ENCODE measurements around the gene RIMKLA.
A peak's percentile ranks its signal among the peaks of the same experiment; 100 is the strongest.

RIMKLA gene

DNA sequence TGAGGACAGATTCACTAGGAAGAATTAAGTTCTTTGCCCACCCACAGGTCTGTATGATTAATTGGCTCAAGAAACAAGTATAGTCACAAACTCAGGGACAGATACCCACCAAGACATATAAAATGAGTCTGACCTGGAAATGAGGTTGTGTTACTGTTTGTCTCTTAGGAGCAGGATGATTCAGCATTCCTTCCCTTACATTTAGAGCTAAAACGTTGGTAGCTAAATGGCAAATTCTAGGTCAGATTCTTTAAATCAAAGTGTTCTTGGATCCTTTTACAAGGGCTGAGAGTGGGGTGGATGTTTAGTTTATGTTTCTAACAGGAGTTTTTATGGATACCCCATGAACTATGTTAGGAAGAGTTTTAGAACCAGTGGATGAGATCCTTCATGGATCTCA is 4.7 kb downstream of the RIMKLA start:
- H3K9me3 ChIP-seq (ENCODE audit: control insufficient read depth, insufficient read depth, low read length), result no peaks in the 10 kb centered on the region
- H3K36me3 ChIP-seq (ENCODE audit: control insufficient read depth, insufficient read depth, low read length), result no peaks in the 10 kb centered on the region
- no peak overlapping the region for H3K9ac ChIP-seq (ENCODE audit: low read depth, low read length)
- peaks cover 6% of the 10 kb centered on the region for H3K4me1 ChIP-seq (ENCODE audit: control insufficient read depth, insufficient read depth, low read length)
- H3K27me3 ChIP-seq (ENCODE audit: control insufficient read depth, insufficient read depth, low read length), result peaks cover 17% of the 10 kb centered on the region
- H3K4me3 ChIP-seq (ENCODE audit: low read depth, low read length), result no peak overlapping the region

DNA sequence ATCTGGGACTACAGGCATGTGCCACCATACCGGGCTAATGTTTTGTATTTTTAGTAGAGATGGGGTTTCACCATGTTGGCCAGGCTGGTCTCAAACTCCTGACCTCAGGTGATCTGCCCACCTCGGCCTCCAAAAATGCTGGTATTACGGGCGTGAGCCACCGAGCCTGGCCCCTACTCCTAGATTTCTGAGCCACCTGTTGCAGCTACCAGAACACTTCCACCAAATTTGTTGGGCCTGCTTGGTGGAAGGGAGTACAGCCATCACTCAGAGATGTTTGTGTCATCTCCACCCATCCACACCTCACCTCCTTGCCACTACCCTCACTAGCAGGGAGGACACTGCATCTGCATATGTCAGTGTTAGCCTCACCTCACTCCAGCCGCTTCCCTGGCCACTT is 5.5 kb downstream of the RIMKLA start:
- Histone ChIP-seq H3K4me1 (ENCODE audit: control insufficient read depth, insufficient read depth, low read length) (peaks cover 6% of the 10 kb centered on the region), H3K9me3 (ENCODE audit: control insufficient read depth, insufficient read depth, low read length) (no peaks in the 10 kb centered on the region), H3K27me3 (ENCODE audit: control insufficient read depth, insufficient read depth, low read length) (peaks cover 17% of the 10 kb centered on the region), H3K4me3 (ENCODE audit: low read depth, low read length) (no peak overlapping the region), H3K9ac (ENCODE audit: low read depth, low read length) (no peak overlapping the region), H3K36me3 (ENCODE audit: control insufficient read depth, insufficient read depth, low read length) (no peaks in the 10 kb centered on the region)

DNA sequence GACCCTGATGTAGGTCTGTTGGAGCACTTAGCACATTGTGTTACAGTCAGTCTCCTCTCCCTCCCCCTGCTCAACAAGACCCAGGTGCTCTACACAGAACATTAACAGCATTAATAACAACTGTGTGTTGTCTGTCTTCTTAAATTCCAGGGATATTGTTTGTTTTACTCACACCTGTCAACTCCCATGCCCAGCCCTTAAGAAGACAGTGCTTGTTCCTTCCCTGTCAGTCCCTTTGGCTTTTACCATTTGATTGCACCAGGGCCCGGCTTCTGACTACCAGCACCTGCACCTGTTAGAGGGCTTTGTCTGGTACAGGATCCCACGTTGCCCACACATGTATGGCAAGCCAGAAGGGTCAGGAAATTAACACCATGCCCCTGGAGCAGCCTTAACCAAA is 11.7 kb downstream of the RIMKLA start:
- no peaks in the 10 kb centered on the region for H3K36me3 ChIP-seq (ENCODE audit: control insufficient read depth, insufficient read depth, low read length)
- H3K4me1 ChIP-seq (ENCODE audit: control insufficient read depth, insufficient read depth, low read length), result no peaks in the 10 kb centered on the region
- no peak overlapping the region for H3K9ac ChIP-seq (ENCODE audit: low read depth, low read length)
- H3K9me3 ChIP-seq (ENCODE audit: control insufficient read depth, insufficient read depth, low read length), result no peaks in the 10 kb centered on the region
- no peak overlapping the region for H3K4me3 ChIP-seq (ENCODE audit: low read depth, low read length)
- no peaks in the 10 kb centered on the region for H3K27me3 ChIP-seq (ENCODE audit: control insufficient read depth, insufficient read depth, low read length)

DNA sequence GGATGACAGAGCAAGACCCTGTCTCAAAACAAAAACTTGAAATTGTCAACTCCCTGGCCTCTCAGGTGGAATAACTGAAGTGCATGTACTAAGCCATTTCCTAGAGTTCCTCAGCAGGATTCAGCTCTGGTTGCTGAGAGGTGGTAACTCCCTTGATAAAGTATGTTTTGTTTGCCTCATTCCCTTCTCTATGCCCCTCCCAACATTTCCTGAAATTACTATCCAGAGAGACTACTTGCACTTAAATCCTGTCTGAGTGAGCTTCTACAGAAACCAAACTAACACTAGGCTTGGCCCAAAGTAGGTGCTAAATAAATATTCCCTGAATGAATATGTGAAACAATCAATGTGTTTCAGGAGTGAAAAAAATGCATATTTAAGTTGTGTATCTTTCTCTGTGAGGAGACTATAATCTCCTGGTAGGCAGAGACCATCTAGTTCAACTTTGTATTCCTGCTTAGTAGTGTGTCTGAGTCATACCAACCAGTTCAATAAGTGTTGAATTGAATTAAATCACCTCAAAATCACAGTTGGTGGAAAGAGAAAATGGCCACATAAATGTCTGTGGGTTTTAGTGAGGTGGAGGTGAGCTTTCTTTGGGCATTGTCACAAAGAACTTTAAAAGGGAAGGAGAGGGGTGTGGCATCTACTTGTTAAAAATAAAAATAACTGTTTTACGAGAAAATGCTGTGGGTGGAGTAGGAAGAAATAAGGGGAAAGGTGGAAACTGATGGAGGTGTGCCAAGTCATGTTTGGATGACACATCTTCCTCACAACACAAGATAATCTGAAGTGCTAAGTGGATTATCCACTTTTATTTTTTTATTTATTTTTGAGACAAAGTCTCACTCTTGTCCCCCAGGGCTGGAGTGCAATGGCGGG is 12.6 kb downstream of the RIMKLA start:
- no peaks in the 10 kb centered on the region for H3K36me3 ChIP-seq (ENCODE audit: control insufficient read depth, insufficient read depth, low read length)
- no peaks in the 10 kb centered on the region for H3K4me1 ChIP-seq (ENCODE audit: control insufficient read depth, insufficient read depth, low read length)
- H3K27me3 ChIP-seq (ENCODE audit: control insufficient read depth, insufficient read depth, low read length), result no peaks in the 10 kb centered on the region
- H3K9ac ChIP-seq (ENCODE audit: low read depth, low read length), result no peak overlapping the region
- H3K9me3 ChIP-seq (ENCODE audit: control insufficient read depth, insufficient read depth, low read length), result no peaks in the 10 kb centered on the region
- H3K4me3 ChIP-seq (ENCODE audit: low read depth, low read length), result no peak overlapping the region

DNA sequence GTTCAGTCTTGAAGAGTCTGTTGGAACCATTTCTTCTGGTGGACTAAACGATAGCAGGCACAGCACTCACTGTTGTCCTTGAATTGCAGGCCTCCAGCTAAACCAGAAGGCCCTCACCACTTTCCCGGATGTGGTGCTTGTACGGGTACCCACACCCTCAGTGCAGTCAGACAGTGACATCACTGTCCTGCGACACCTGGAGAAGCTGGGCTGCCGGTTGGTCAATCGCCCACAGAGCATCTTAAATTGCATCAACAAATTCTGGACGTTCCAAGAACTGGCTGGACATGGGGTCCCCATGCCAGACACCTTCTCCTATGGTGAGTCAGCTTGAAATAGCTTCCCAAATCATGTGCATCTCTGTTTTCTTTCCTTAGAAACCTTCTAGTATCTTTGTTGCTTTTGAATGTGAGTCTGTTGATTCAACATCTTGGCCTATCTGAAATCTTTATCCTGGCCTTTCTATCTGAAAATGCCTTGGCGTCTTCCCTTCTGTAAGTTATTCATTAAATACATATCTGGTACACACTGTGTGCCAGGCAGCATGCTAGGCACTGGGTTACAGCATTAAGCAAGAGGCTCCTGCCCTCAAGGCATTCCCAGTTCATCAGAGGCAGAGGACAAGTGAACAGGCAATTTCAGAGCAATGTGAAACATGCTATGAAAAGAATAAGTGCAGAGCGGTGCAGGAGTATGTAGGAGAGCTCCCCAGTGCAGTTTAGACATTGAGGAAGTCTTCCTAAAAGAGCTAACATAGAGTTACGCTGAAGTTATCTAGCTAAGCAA is 18.9 kb downstream of the RIMKLA start:
- H3K4me3 ChIP-seq (ENCODE audit: low read depth, low read length), result no peak overlapping the region
- H3K9me3 ChIP-seq (ENCODE audit: control insufficient read depth, insufficient read depth, low read length), result no peaks in the 10 kb centered on the region
- H3K9ac ChIP-seq (ENCODE audit: low read depth, low read length), result no peak overlapping the region
- no peaks in the 10 kb centered on the region for H3K27me3 ChIP-seq (ENCODE audit: control insufficient read depth, insufficient read depth, low read length)
- no peaks in the 10 kb centered on the region for H3K4me1 ChIP-seq (ENCODE audit: control insufficient read depth, insufficient read depth, low read length)
- H3K36me3 ChIP-seq (ENCODE audit: control insufficient read depth, insufficient read depth, low read length), result no peaks in the 10 kb centered on the region

DNA sequence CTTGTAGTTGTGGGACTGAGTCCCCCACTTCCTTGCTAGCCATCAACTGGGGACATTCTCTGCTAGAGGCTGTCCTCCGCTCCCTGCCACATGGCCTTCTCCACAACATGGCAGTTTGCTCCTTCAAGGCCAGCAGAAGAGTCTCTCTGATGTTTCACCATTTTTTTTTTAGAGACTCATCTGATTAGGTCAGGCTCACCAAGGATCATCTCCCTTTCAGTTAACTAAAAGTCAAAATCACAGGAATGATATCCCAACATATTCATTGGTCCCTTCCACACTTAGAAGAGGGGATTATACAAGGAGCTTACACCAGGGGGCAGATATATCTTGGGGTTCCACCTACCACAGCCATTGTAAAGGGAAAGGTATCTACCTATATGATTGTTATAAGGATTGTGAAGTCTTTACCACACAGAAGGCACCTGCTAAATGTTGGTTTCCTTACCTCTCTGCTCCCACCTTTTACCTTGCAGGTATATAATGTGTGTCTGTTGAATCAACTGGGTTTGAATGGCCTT is 23.3 kb downstream of the RIMKLA start:
- no peaks in the 10 kb centered on the region for H3K9me3 ChIP-seq (ENCODE audit: control insufficient read depth, insufficient read depth, low read length)
- H3K36me3 ChIP-seq (ENCODE audit: control insufficient read depth, insufficient read depth, low read length), result no peaks in the 10 kb centered on the region
- H3K9ac ChIP-seq (ENCODE audit: low read depth, low read length), result no peak overlapping the region
- H3K4me1 ChIP-seq (ENCODE audit: control insufficient read depth, insufficient read depth, low read length), result no peaks in the 10 kb centered on the region
- no peaks in the 10 kb centered on the region for H3K27me3 ChIP-seq (ENCODE audit: control insufficient read depth, insufficient read depth, low read length)
- H3K4me3 ChIP-seq (ENCODE audit: low read depth, low read length), result no peak overlapping the region

DNA sequence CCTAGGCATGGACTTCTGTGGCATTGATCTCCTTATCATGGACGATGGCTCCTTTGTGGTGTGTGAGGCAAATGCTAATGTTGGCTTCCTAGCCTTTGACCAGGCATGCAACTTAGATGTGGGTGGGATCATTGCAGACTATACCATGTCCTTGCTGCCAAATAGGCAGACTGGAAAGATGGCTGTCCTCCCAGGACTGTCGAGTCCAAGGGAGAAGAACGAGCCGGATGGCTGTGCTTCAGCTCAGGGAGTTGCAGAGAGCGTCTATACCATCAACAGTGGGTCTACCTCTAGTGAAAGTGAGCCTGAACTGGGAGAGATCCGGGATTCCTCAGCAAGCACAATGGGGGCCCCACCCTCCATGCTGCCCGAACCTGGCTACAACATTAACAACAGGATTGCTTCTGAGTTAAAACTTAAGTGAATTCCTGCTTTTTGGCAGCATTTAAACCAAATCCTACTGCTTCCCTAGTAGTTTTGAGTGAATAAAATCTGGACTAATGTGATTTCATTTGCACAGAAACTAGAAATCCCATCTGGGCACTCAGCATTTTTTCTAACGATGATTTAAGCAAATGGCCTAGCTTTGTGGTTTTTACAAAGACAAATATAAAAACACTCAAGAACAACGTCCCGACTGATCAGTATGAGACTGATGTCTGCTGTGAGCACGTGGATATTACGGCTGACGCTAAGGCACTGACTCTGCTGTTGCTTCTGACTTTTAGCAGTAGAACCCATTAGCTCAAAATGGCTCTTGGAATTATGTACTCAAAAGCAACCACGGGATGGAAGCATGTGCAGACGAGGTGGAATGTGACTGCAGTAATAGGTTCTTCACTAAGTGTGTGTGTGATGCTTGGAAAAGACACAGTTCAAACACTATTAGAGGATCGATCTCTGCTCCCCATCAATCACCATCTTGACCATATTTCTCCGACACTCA is 34.2 kb downstream of the RIMKLA start:
- Histone ChIP-seq H3K4me3 (ENCODE audit: low read depth, low read length) (no peak overlapping the region), H3K27me3 (ENCODE audit: control insufficient read depth, insufficient read depth, low read length) (no peaks in the 10 kb centered on the region), H3K36me3 (ENCODE audit: control insufficient read depth, insufficient read depth, low read length) (no peaks in the 10 kb centered on the region), H3K9me3 (ENCODE audit: control insufficient read depth, insufficient read depth, low read length) (no peaks in the 10 kb centered on the region), H3K9ac (ENCODE audit: low read depth, low read length) (no peak overlapping the region), H3K4me1 (ENCODE audit: control insufficient read depth, insufficient read depth, low read length) (peaks cover 11% of the 10 kb centered on the region)

DNA sequence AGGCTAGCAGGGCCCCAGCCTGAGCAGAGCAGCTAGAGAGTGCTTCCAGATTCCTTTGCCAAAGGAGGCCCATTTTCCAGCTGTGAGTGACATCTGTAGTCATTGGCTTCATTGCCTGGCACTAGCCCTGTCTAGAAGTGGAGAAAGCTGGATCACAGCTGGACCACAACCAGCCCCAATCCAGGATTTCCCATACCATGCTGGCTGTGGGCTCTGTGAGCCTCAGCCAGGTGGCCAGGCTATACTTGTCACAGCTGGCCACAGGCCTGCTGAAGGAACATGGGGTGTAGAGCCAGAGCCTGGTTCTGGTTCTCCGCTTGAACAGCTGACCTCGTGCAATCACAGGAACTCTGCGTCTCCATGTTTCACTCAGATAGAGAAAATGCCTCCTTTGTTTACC is 36.6 kb downstream of the RIMKLA start:
- H3K9me3 ChIP-seq (ENCODE audit: control insufficient read depth, insufficient read depth, low read length), result no peaks in the 10 kb centered on the region
- peaks cover 11% of the 10 kb centered on the region for H3K4me1 ChIP-seq (ENCODE audit: control insufficient read depth, insufficient read depth, low read length)
- H3K36me3 ChIP-seq (ENCODE audit: control insufficient read depth, insufficient read depth, low read length), result no peaks in the 10 kb centered on the region
- H3K4me3 ChIP-seq (ENCODE audit: low read depth, low read length), result no peak overlapping the region
- H3K9ac ChIP-seq (ENCODE audit: low read depth, low read length), result no peak overlapping the region
- no peaks in the 10 kb centered on the region for H3K27me3 ChIP-seq (ENCODE audit: control insufficient read depth, insufficient read depth, low read length)

DNA sequence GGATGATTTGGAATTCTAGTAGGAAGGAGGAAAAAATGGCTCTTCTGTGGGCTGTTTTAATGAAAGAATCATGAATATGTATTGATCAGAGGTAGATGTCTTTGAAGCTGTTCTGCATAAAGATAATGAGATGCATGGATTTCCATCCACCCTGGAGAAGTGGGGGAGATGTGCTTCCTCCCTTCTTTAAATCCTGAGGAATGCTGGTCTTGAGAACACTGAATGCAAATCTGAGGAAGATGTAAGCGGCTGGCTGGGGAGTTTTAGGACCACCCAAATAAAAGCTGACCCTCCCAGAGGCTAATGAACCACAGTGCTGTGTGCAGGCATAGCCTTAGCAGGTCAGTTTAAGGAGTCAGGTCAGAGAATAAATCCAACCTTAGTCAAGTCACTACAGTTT is 37.9 kb downstream of the RIMKLA start:
- Histone ChIP-seq H3K4me1 (ENCODE audit: control insufficient read depth, insufficient read depth, low read length) (peaks cover 11% of the 10 kb centered on the region), H3K36me3 (ENCODE audit: control insufficient read depth, insufficient read depth, low read length) (no peaks in the 10 kb centered on the region), H3K4me3 (ENCODE audit: low read depth, low read length) (no peak overlapping the region), H3K9ac (ENCODE audit: low read depth, low read length) (peak overlapping the region; percentile 38), H3K9me3 (ENCODE audit: control insufficient read depth, insufficient read depth, low read length) (no peaks in the 10 kb centered on the region), H3K27me3 (ENCODE audit: control insufficient read depth, insufficient read depth, low read length) (no peaks in the 10 kb centered on the region)

DNA sequence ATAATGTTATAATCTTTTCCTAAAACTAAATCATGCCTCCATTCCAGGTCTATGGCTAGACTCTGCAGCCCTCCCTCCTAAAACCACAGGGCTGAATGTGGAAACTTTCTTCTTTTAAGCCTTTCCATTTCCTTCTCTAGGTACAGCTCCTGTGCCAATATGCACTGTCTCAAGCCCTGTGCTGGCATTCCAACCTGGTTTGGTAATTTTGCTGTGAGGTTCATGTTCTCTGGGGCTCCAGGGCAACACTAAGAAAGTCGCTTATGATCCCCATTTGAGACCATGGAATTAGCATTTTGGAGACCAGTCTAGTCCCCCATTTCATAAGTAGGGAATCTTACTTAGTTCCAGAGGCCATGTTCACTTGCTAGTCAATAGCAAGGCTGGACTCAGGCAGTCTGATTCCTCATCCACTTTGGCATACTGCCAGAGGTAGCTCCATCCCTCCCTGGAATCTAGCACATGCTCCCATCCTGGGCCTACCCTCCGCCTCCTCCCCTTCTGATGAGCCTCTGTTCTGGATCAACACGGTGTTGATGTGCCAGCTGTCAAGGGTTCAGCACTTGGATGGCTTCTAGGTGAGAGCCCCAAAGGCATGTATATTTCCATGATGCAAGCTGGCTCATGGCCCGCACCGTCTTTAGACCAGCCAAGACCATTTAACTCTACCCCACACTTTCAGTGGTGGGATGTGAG is 38.7 kb downstream of the RIMKLA start:
- H3K4me1 ChIP-seq (ENCODE audit: control insufficient read depth, insufficient read depth, low read length), result peaks cover 11% of the 10 kb centered on the region
- H3K9me3 ChIP-seq (ENCODE audit: control insufficient read depth, insufficient read depth, low read length), result no peaks in the 10 kb centered on the region
- H3K36me3 ChIP-seq (ENCODE audit: control insufficient read depth, insufficient read depth, low read length), result no peaks in the 10 kb centered on the region
- no peak overlapping the region for H3K4me3 ChIP-seq (ENCODE audit: low read depth, low read length)
- H3K9ac ChIP-seq (ENCODE audit: low read depth, low read length), result no peak overlapping the region
- H3K27me3 ChIP-seq (ENCODE audit: control insufficient read depth, insufficient read depth, low read length), result no peaks in the 10 kb centered on the region

DNA sequence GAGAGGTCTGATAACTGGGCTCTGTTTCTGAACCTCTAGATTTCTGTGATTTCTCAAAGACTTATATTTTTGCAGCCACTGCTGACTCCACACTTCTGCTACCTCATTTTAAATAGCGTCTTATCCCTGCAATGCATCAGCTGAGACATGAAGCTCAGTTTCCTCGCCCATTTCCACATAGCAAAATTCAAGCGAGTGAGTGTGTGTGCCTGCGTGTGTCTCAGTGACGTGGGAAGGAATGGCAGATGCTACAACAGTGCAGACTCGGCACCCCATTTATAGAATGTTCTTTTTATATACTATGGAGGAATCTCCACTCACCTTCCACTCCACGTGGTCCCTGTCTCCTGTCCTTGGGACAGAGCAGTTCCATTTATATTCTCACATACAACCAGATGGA is 39.5 kb downstream of the RIMKLA start:
- H3K27me3 ChIP-seq (ENCODE audit: control insufficient read depth, insufficient read depth, low read length), result no peaks in the 10 kb centered on the region
- H3K36me3 ChIP-seq (ENCODE audit: control insufficient read depth, insufficient read depth, low read length), result no peaks in the 10 kb centered on the region
- H3K9me3 ChIP-seq (ENCODE audit: control insufficient read depth, insufficient read depth, low read length), result no peaks in the 10 kb centered on the region
- no peak overlapping the region for H3K9ac ChIP-seq (ENCODE audit: low read depth, low read length)
- peaks cover 11% of the 10 kb centered on the region for H3K4me1 ChIP-seq (ENCODE audit: control insufficient read depth, insufficient read depth, low read length)
- no peak overlapping the region for H3K4me3 ChIP-seq (ENCODE audit: low read depth, low read length)
